OCI-M2 (cell line): ENCODE measurements around the gene RUNX3.

Experiments
- DNase-seq: peaks from one replicate; lab custom pipeline; 2025; ENCODE audit not compliant: unreplicated experiment; lab: John Stamatoyannopoulos, UW

The RUNX3 gene

DNA sequence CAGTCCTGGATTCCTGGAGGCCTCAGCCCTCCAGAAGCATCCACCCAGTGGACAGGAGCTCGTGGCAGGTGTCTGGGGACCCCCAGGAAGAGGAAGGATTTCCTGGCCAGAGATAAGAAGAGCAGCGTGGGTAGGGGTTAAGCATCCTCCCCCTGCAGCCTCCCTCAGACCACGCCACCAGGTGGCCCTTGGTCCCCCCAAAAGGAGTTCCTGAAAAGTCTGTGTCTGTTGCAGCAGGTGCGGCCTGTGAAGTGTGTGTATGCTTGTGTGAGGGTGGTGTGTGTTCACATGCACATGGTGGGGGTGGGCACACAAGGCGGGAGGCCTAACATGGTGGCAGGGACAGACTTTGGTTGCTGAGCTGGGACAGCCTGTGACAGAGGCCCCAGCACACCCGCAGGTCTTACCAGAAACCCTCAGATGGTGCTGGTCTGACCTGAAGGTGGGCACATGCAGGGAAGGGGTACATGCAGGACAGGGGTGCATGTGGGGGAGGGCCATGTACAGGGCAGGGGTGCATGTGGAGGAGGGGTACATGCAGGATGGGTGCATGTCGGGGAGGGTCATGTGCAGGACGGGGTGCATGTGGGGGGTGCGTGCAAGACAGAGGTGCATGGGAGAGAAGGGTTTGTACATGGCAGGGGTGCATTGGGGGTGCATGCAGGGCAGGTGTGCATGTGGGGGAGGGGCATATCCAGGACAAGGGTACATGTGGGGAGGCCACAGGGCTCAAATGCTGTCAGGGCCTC is 18.2 kb upstream of the RUNX3 start:
- no peak for DNase-seq

DNA sequence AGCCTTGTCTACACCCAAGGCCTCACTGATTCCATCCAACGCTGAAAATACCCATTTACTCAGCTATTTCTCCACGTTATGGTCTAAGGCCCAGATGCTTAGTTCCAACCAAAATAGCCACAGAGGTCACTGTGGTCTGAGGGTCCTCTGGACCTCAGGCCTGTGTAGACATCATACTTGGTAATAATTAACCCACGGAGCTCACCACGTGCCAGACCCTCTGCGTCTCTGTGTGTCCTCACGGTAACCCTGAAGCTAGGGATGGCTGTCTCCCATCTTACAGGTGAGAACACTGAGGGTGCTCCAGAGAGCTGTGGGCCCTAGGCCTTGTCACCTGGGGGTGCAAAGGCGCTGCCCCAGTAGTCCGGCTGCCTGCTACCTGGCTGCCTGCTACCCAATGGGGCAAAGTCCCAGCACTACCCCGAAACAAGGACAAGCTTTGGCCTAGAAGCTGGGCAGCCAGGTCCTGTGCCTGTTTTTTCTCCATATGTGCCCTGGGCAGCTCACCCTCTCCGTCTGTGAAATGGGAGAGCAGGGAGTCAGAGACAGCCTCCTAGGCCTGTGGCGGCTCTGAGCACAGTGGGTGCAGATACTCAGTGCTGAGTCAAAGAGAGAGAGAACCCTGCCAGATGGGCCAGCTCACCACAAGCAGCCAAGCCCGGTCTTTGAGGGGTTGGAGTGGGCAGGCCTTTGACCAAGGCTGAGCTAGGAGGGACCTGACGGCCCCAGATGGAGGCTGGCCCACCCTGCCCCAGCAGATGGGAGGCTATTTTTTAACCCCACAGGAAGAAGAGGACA is 17.0 kb upstream of the RUNX3 start:
- no peak for DNase-seq

DNA sequence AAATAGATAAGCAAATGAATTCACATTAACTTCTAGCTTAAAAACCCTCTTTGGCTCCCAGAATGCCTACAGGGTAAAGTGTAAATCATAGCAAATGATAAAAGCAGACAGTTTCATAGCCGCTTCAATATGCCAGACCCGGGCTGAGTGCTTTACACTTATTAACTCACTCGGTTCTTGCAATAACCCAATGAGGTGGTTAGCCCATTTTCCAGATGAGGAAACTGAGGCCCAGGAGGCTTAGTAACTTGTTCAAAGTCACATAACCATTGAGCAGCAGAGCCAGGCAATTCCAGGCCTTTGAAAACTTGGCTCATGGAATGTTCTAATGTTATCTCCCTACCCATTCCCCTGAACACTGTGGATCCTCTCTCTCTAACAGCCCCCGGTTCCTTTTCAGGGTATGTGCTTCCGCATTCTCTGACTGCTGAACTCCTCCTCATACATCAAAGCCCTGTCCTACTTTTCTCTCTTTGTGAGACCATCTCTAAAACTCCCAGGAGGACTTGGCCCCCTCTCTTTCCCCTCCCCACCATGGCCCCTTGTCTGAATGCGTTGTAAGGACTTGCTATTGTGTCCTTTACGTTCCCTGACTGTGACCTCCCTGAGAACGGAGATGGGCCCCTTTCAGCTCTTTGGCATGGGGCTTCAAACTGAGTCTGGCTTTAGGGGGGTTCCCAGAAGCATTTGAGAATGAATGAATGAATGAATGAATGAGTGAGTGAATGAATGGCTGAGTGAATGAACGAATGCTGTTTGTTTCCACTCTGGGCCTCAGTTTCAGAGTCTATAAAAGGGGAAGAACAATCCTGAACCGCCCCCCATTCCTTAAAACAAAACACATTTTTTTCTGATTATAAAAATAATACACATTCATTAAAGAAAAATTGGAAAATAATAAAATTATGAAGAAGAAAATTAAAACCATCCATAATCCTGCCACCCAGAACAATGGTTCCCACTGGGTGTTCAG is 15.6 kb upstream of the RUNX3 start:
- DNase-seq: no peak

DNA sequence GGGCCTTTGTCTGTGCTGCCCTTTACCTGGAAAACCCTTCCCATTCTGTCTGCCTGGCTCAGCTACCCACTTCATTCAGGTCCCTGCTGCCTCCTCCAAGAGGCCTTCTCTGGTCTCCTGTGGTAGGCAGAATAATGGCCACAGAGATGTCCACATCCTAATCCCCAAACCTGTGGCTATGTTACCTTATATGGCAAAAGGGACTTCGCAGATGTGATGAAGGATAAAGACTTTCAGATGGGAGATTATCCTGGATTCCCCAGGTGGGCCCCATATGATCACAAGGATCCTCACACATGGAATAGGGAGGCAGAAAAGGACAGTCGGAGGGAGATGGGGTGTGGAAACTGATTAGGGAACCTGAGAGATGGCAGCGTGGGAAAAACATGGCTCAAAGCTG is 14.2 kb upstream of the RUNX3 start:
- no peak for DNase-seq

DNA sequence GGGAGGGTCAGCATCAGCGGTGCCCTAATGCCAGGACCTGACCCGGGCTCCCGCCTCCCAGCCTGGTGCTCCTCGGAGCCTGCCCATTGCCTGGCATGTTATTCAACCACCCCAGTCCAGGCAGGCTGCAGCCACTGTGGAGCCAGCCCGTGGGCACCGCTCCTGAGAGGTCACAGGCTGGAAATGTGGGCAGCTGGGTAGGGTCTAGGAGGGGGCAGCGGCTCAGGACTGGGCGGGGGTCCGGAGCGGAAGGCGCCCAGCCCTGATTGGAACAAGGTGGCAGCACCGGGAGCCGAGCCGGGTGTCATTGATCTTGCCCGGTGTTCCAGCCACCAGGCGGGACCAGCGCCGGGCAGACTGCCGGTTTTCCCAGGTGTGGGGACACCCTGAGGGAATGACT is 12.7 kb upstream of the RUNX3 start:
- no peak for DNase-seq

DNA sequence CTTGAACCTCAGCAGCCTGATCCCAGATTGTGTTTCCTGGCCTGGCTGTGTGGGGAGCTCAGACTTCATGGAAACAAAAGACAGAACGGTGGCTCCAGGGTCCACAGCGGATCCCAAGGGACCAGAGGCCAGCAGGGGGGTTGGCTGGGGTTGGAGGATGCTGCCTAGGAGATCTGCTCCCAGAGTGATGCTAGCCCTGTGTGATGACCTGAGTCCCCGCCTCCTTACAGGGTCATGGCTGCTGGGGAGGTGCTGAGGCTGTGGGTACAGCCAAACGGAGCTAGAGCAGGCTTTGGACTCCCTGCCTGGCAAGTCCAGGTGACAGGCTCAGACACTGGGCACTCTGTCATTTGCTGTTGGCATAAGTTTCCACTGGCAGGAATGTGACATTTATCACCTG is 11.5 kb upstream of the RUNX3 start:
- DNase-seq: no peak

DNA sequence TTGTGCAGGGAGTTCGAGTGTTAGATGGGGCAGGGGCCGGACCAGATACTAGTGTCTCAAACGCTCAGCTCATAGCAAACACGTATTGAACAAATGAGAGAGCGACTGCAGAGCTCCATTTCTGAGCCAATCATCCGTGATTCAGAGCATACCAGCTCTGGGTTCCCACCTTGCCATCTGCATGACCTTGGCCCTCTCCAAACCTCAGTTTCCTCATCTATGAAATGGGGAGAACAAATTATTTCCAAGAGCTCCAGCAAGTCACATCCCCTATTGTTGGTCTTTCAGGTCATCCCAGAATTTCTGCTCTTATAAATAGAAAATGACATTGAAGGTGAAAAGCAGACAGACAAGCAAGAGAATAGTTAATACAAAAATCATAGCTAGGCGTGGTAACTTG is 10.2 kb upstream of the RUNX3 start:
- no peak for DNase-seq

DNA sequence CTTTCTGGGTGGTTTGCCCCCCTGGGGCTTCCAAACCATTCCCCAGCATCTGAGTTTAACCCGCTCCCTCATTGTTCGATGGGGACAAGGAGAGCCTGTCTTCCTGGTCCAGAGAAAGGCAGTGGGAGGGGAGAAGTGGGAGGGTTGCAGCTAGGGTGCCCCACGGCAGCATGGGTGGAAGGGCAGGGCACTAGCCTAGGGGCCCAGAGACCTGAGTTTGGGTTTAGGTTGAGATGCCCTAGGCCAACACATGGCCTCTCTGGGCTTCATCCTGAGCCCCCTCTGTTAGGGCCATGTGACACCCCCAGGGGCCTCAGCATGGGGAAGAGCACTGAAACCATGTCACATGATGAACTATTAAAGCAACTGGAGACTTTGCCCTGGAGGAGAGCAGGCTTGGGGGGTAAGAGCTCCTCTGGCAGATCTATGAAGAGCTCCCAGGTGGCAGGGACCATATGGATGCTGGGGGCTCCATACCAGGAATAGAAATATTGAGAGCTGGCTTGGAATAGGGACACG is 9.7 kb upstream of the RUNX3 start:
- DNase-seq: no peak

DNA sequence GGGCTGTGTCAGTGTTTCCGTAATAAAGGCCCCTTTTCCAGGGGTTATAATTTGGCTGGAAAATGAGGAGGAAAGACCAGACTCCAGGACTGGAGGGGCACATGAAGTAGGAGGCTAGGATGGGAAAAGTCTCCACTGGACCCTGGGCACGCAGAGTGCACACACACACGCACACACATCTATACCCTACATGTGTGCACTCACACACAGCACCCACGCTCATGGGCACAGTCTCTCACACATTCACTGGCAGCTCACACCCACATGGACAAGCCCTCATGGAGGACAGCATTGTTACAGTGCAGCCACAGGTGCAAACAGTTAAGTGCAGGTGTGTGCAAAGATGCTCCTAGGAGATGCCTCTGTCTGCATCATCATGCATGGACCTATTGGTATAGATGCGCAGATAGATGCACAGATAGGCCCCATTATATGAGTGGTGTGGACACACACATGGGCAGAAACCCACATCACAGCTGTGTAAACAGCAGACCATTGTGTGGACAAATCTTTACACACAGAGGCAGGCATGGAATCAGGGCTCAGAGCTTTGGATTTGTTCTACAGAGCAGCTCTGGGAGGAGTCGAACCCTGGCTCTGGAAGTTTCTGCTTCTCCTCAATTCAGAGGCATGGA is 9.1 kb upstream of the RUNX3 start:
- DNase-seq: no peak

DNA sequence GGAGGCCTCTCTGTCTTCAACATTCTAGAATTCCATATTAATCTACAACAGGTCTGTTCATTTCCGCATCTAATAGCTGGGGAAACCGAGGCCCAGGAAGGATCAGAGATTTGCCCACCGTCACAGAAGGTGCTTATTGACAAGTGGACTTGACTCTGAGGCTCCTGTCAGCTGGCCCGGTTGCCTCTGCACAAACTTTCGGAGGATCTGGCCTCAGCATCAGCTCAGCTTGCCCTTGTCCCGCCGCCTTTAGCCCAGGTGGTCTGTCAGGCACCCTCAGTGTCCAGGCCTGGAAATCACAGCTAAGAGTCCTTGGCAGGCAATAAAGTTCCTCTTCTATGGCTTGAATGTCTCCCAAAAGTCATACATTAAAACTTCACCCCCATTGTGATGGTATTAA is 8.2 kb upstream of the RUNX3 start:
- no peak for DNase-seq

DNA sequence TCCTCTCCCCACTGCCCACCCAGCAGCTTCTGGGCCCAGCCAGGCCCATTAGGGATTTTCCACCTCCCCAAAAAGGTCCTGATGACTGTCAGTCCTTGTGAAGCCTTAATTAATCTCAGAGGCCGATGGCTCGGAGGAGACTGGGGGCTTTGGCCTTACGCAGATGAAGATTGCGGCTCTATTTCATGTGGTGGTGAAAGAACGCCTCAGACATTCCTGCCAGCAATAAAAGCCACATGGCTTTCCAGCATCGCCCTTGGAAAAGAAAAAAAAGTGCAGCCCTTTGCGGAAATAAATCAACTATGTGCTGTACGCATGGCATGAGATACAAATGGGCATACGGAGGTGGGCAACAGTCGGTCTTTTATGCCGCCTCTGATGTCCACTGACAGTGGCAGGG is 6.6 kb upstream of the RUNX3 start:
- no peak for DNase-seq

DNA sequence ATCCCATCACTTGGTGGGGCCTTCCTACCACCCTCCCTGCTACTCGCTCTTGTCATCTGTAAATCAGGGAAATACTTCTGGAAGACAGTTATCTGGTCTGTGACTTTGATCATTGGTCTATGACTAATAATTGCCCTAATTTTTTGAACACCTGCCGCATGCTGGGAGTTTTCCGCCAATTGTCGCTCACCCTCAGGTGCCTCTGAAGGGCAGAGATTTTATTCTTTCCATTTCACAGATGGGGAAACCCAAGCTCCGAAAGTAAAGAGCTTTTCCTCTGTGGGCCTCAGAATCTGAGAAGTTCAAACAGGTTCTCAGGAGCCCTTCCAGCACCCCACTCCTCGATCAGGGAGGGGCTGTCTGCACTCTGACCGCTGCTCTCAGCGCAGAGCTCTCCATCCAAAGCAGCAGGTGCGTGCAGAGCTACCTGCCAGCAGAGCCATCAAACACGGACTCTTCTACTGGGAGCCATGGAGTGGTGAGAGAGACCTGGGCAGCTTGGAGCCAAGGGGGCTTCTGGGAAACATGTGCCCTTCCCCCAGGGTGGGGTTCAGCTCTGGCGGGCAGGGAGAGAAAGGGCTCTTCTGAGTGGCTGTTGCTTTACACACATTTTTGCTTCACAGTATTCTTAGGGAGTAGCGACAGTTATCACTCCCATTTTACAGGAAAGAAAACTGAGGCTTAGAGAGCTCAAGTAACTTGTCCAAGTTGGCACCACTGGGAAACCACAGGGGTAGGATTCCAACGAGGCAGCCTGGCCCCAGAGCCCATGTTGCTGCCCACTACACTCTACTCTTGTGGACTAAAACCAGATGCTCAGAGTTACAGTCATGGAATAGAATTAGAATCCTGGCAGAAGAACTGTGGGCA is 5.8 kb upstream of the RUNX3 start:
- no peak for DNase-seq

DNA sequence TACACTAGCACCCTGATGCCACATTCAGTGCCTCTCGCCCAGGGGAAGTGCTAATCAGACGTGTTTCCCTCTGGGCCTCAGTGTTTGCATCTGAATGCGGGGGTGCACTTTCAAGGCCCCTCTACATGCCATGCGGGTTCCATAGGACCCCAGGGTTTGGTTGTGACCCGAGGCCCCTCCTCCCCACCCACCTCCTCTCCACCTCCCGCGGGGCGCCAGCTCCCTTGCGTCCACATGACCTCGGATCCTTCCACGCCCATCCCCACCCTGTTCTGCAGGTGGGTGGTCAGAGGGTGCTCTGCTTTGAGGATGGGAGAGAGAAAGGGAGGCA is 5.1 kb upstream of the RUNX3 start:
- DNase-seq: no peak

DNA sequence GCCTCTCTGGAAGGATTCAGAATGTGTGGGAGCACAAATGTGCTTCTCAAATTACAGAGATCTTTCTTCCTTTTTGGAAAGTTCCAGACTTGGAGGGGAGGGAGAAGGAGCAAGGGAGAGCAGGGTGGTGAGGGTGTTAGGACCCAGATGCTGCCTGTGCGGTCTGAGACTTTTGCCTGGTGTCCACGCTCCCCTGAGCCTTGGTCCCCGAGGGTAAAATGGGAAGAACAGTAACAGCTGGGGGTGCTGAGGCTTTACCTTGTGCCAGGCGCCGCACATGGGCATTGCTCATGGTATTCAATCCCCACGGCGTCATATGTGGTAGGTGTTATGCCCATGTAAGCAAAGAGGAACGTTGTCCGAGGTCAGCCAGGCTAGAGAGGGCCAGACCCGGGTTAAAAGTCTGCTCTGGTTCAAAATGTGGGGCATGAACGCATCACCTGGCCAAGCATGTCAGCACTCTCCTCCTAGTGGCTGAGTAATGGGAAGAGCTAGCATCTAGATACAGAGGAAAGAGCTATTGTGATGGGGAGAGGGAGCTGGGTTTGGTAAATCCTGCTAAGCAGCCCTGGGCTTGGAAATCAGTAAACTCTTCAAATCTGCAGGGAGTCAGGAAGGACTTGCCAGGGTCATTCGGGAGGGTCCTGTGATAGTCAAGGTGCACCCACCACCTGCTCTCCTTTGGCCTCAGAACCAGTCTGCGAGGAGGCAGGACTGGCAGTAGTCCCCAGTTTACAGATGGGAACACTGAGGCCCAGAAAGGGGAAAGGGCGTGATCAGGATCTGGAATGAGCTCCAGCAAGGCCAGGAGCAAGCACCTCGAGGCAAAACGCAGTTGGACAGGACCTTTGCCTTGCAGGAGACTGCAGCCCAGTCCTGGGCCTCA is 4.5 kb upstream of the RUNX3 start:
- DNase-seq: no peak

DNA sequence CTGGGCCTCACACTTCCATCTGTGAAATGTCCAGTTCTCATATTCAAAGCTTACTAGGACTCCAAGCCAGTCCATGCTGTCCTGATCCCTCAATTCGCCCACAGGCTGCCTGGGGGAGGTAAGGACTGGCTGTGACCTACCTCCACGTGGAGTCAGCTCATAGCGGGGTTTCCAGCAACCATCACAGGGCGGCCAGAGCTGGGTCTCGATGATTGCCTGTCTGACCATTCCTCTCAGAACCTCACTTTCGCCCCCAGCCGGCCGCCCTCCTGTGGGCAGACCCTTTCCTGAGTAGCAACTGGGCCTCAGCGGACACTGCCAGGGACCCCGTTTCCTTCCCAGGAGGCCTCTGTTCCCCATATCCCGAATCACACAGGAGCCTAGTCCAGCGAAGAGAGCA is 3.4 kb upstream of the RUNX3 start:
- DNase-seq: no peak

DNA sequence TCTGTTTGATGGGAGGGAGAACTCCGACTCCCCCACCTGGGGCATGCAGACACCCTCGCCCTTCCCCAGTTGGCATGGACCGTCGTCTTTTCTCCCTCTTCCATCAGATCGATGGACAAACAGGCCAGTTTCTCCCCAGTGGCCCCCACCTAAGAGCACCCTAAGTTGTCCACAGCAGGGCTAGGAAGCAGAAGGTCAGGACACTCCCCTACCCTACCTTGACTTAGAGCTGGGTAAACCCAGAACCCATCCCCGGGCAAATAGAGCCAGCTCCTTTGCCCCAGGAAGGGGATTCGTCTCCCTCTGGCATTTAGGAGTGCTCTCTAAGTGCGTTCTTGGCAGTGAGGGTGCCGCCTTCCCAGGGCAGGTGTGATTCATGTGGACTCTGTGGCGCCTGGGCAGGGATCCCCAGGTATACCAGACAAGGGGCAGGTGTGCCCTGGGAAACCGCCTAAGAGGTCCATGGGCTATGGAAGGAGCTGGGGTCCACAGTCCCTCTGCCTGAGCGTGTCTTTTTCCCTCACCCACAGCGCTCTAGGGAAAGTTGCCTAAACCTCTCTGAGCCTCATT is 2.7 kb upstream of the RUNX3 start:
- no peak for DNase-seq

DNA sequence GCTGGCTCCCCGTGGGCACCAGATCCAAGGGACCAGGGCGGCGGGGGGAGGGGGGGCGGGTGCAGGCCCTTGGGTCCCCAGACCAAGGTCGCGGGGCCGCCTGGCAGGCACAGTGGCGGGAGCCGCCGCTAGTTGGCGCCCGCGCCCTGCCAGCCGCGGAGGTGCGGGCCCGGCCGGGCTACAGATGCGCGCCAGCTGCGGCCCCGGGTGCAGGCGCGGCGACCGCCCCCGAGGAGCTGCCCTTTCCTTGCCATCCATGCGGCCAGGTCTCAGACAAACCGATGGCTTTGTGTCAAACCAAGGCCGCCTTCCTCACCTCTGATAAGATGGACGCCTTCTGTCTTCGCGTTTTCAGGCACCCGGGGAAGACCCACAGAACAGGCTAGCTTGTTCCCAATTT is 2.2 kb upstream of the RUNX3 start:
- no peak for DNase-seq

DNA sequence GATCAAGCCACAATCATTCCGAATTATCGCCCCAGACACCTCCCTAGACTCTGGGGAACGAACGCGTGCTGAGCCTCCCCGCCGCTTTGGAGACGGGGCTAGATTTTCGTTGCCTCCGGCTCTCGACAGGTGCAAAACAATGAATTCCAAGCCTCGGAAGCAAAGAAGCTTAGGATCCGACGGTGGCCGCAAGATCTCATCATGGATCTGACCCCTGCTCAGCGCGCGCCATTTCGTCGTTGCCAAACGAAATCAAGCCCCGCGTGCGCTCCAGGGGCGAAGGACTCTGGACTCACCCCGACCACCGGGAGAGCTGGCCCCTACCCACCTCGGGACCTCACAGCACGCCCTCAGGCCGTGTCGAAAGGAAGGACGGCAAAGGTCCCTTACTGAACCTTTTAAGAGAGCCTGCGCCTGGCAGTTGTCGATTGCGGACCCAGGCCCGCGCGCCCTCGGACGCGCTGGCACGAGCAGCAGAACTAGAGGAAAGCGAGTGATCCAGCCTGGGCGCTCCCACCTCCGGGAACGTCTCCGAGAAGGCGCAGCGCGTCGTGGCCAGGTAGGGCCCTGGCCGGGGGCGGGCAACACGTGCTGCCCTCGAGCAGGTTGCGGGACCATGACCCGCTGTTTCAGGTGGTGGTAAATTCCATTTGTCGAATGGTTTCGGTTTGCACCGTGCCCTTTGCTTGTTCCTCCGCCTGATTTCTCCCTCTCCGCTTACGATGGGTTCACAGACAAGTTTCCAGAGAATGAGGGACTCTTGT is 1.6 kb upstream of the RUNX3 start:
- DNase-seq: no peak
